Gastroesophageal sphincter (tissue), 4 donors: ENCODE data around the gene ABHD17A. TPM values are rescaled to one million over a fixed set of nuclear protein-coding genes. Genes with fewer than 3 reads are reported as not detected.

Source experiments
- ATAC-seq: fragments of 150-250 bp; one replicate; pipeline ENCODE4 v1.9.1; 2016; ENCODE audit warnings: mild to moderate bottlenecking, moderate library complexity
- H3K27ac ChIP-seq, 4 donors: fragments of 200-600 bp; sonication (generic) in 3 of 4; 1 replicate in 3 of 4; 2 replicates in 1 of 4; pipeline ENCODE4 v1.5.1; 2016 to 2019
- H3K27me3 ChIP-seq: fragments of 200-600 bp; sonication (generic); one replicate; pipeline ENCODE4 v1.5.1; 2019
- H3K36me3 ChIP-seq, 2 donors: fragments of 200-600 bp; sonication (generic); one replicate each; pipeline ENCODE4 v1.5.1; 2019; ENCODE audit warnings: control low read depth in 1 of 2
- H3K4me1 ChIP-seq, 3 donors: fragments of 200-600 bp; sonication (generic); 1 replicate in 2 of 3; 2 replicates in 1 of 3; pipeline ENCODE4 v1.5.1; 2016 to 2019; ENCODE audit warnings: control low read depth in 2 of 3
- H3K4me3 ChIP-seq, 2 donors: fragments of 200-600 bp; sonication (generic); one replicate each; pipeline ENCODE4 v1.5.1; 2019; ENCODE audit warnings: mild to moderate bottlenecking in 1 of 2, moderate library complexity in 1 of 2
- H3K9me3 ChIP-seq, 3 donors: fragments of 200-600 bp; sonication (generic); one replicate each; pipeline ENCODE4 v1.5.1; 2017 to 2019; ENCODE audit warnings: control low read depth in 2 of 3
- CTCF ChIP-seq, 4 experiments: fragments of 200-600 bp in 2 of 4; fragments of 450-650 bp in 2 of 4; sonication (generic) in 1 of 4; IDR thresholded peaks; one replicate each; pipeline ENCODE4 v1.5.1; 2017 to 2019; ENCODE audit warnings: antibody characterized with exemption in 4 of 4, mild to moderate bottlenecking in 2 of 4, moderate library complexity in 2 of 4
- EP300 ChIP-seq: sonication (generic); formaldehyde crosslinking; IDR thresholded peaks from one replicate; pipeline ENCODE4 v1.6.1; 2017; ENCODE audit warnings: antibody characterized with exemption, mild to moderate bottlenecking
- POLR2A ChIP-seq, 2 donors: fragments of 450-650 bp; IDR thresholded peaks; one replicate each; pipeline ENCODE4 v1.6.1; 2017; ENCODE audit warnings: antibody characterized with exemption in 2 of 2, mild to moderate bottlenecking in 2 of 2, moderate library complexity in 1 of 2
- POLR2AphosphoS5 ChIP-seq: sonication (generic); formaldehyde crosslinking; IDR thresholded peaks from one replicate; pipeline ENCODE4 v1.6.1; 2017; ENCODE audit warnings: antibody characterized with exemption
- WGBS, 2 donors: methylation state at CpG; one replicate each; pipeline ENCODE4 v1.1.5; 2018; ENCODE audit warnings: low coverage in 1 of 2; 5-methylcytosine and 5-hydroxymethylcytosine counted together
- total RNA-seq, 4 donors: library from RNA; depleted of rRNA; stranded (reverse); fragments of >200 nt; gene quantifications; one replicate each; pipeline ENCODE4 v1.1.0, GENCODE V29; 2016

The ABHD17A gene
- total RNA-seq, 4 donors from 2014 or later = 80.0 to 117 (median 91.0) TPM

- TF ChIP-seq EP300 (no peak), CTCF (IDR thresholded peaks at IDR 0.05) (no peak), POLR2A (IDR thresholded peaks at IDR 0.05) (peak in 1 of 2 donors; percentile 10), POLR2AphosphoS5 (peak; percentile 41)
- peak overlapping the region; percentile 35 to 57 for H3K4me3 ChIP-seq
- peaks cover 69% of the 10 kb centered on the region for H3K27me3 ChIP-seq
- WGBS, 2 donors = no CpG with 5 or more reads among the region's 73 CpGs
- H3K9me3 ChIP-seq = no peaks in the 10 kb centered on the region
- no peaks in the 10 kb centered on the region for H3K36me3 ChIP-seq
- peaks cover 0 to 100% (median 74%) of the 10 kb centered on the region in 3 donors for H3K4me1 ChIP-seq
- peak; percentile 69 for ATAC-seq
- peak overlapping the region; percentile 54 to 89 (median 84) for H3K27ac ChIP-seq
These were observed 28.3 kb downstream of the ABHD17A start for GRCh38 chr19:1856698-1857603.

GRCh38 chr19:1856345-1856697 lies 29.0 kb downstream of the ABHD17A start:
- TF ChIP-seq CTCF (IDR thresholded peaks at IDR 0.05) (no peak), POLR2AphosphoS5 (no peak)
- ATAC-seq = no peak
- no CpG with 5 or more reads among the region's 6 CpGs for WGBS, 2 donors
- peaks cover 0 to 100% (median 67%) of the 10 kb centered on the region in 3 donors for H3K4me1 ChIP-seq
- H3K9me3 ChIP-seq = no peaks in the 10 kb centered on the region
- peak overlapping the region; percentile 54 to 89 (median 84) for H3K27ac ChIP-seq
- H3K36me3 ChIP-seq = no peaks in the 10 kb centered on the region
- H3K27me3 ChIP-seq = peaks cover 70% of the 10 kb centered on the region
- H3K4me3 ChIP-seq = peak overlapping the region; percentile 35 to 57

- no peaks in the 10 kb centered on the region for H3K36me3 ChIP-seq
- H3K27me3 ChIP-seq = peaks cover 68% of the 10 kb centered on the region
- TF ChIP-seq POLR2A (IDR thresholded peaks at IDR 0.05) (no peak), POLR2AphosphoS5 (no peak), CTCF (IDR thresholded peaks at IDR 0.05) (no peak), EP300 (no peak)
- ATAC-seq = no peak
- H3K9me3 ChIP-seq = no peaks in the 10 kb centered on the region
- peak overlapping the region in 1 of 2 donors; percentile 57 for H3K4me3 ChIP-seq
- peaks cover 0 to 95% (median 63%) of the 10 kb centered on the region in 3 donors for H3K4me1 ChIP-seq
- WGBS, 2 donors = 35% methylated on average over 4 of the region's 13 CpGs; no CpG with 5 or more reads in 1 of the 2 donors
- H3K27ac ChIP-seq = peak overlapping the region; percentile 54 to 89 (median 84)
These were observed 29.5 kb downstream of the ABHD17A start for GRCh38 chr19:1855828-1856255.

- no CpG with 5 or more reads among the region's 33 CpGs for WGBS, 2 donors
- Histone ChIP-seq H3K27ac (peak overlapping the region; percentile 54 to 89 (median 84)), H3K4me1 (peaks cover 0 to 89% (median 57%) of the 10 kb centered on the region in 3 donors), H3K27me3 (peaks cover 66% of the 10 kb centered on the region), H3K36me3 (no peaks in the 10 kb centered on the region), H3K4me3 (peak overlapping the region in 1 of 2 donors; percentile 57), H3K9me3 (no peaks in the 10 kb centered on the region)
- peak; percentile 76 for ATAC-seq
- TF ChIP-seq CTCF (IDR thresholded peaks at IDR 0.05) (no peak), POLR2AphosphoS5 (peak; percentile 52), POLR2A (IDR thresholded peaks at IDR 0.05) (peak; percentile 25 to 57), EP300 (no peak)
These were observed 30.1 kb downstream of the ABHD17A start for GRCh38 chr19:1855040-1855827.
